Esophagus muscularis mucosa (tissue), 4 donors: Measurements from ENCODE around the gene NELFA. TPM values are rescaled to one million over a fixed set of nuclear protein-coding genes. Genes with fewer than 3 reads are reported as not detected.

Experiments
- DNase-seq: peaks from one replicate; pipeline ENCODE4 v3.0.0-alpha.2; 2017; ENCODE audit errors: extremely low spot score
- H3K27ac ChIP-seq, 4 donors: fragments of 200-600 bp; sonication (generic); replicated peaks in 1 of 4; 1 replicate in 3 of 4; 2 replicates in 1 of 4; pipeline ENCODE4 v1.5.1; 2016 to 2019; ENCODE audit warnings: mild to moderate bottlenecking in 1 of 4
- H3K27me3 ChIP-seq, 4 donors: fragments of 200-600 bp; sonication (generic); one replicate each; pipeline versions ENCODE4 v1.5.1 to v1.6.0; 2016 to 2019
- H3K36me3 ChIP-seq, 4 donors: fragments of 200-600 bp; sonication (generic); one replicate each; pipeline ENCODE4 v1.5.1; 2016 to 2019
- H3K4me1 ChIP-seq, 4 donors: fragments of 200-600 bp; sonication (generic); one replicate each; pipeline ENCODE4 v1.5.1; 2016 to 2019
- H3K4me3 ChIP-seq, 4 donors: fragments of 200-600 bp; sonication (generic); 1 replicate in 2 of 4; 2 replicates in 2 of 4; pipeline ENCODE4 v1.5.1; 2016 to 2019; ENCODE audit warnings: mild to moderate bottlenecking in 4 of 4, moderate library complexity in 1 of 4
- H3K9me3 ChIP-seq, 4 donors: fragments of 200-600 bp; sonication (generic); 1 replicate in 3 of 4; 2 replicates in 1 of 4; pipeline ENCODE4 v1.5.1; 2016 to 2019
- EP300 ChIP-seq: sonication (generic); formaldehyde crosslinking; IDR thresholded peaks from one replicate; pipeline ENCODE4 v1.6.1; 2017; ENCODE audit warnings: antibody characterized with exemption
- POLR2A ChIP-seq: fragments of 450-650 bp; IDR thresholded peaks from one replicate; pipeline ENCODE4 v1.6.1; 2017; ENCODE audit warnings: antibody characterized with exemption, moderate library complexity, mild to moderate bottlenecking, low read depth
- POLR2AphosphoS5 ChIP-seq, 2 donors: sonication (generic); formaldehyde crosslinking; IDR thresholded peaks; one replicate each; pipeline ENCODE4 v1.6.1; 2017; ENCODE audit warnings: antibody characterized with exemption in 2 of 2
- WGBS: methylation state at CpG from one replicate; pipeline ENCODE4 v1.1.5; 2018; 5-methylcytosine and 5-hydroxymethylcytosine counted together
- intact Hi-C: fragments of 100-400 bp; cut with DNase I; formaldehyde crosslinking; loops from one replicate; pipeline ENCODE4 v1.15.1; 2023
- total RNA-seq, 4 donors: library from RNA; depleted of rRNA; stranded (reverse); fragments of >200 nt; gene quantifications; one replicate each; pipeline versions ENCODE4 v1.1.0 to v1.2.1, GENCODE V29; 2016
- TF ChIP-seq, protein P1 (sequence below), 3 experiments: fragments of 200-600 bp in 2 of 3; fragments of 450-650 bp in 1 of 3; sonication (generic) in 2 of 3; IDR thresholded peaks; one replicate each; pipeline ENCODE4 v1.5.1; 2017 to 2019; ENCODE audit warnings: antibody characterized with exemption in 3 of 3, mild to moderate bottlenecking in 2 of 3, moderate library complexity in 1 of 3

The NELFA gene
- total RNA-seq, 4 donors from 2014 or later: 15.4 to 23.7 (median 18.7) TPM

DNA sequence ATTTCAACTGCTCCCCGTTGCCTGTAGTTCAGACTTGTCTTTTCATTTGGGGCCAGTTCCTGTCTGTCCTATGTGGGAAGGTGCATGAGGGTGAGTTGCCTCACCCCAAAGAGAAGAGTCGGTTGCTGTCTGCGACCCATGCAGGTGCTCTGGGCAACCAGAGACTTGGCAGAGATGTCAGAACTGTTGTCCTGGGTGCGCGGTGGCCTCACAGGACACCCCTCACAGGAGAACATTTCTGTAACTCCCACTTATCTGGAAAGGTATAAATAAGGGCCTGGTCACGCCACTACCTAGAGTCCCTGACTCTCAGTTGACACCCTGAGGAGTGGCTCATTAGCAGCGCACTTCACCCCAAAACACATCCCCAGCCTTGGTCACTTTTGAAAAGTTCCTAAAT lies 40.6 kb upstream of the NELFA start:
- no peak overlapping the region for H3K27ac ChIP-seq
- 86% methylated on average over 7 of the region's 7 CpGs for WGBS
- no peak for TF ChIP-seq EP300
- TF ChIP-seq POLR2A: no peak
- H3K9me3 ChIP-seq: no peaks in the 10 kb centered on the region
- no peak overlapping the region for H3K4me3 ChIP-seq
- H3K27me3 ChIP-seq: peaks cover 0 to 84% (median 10%) of the 10 kb centered on the region in 4 donors
- intact Hi-C loops: no loop called here
- no peak for DNase-seq
- H3K4me1 ChIP-seq: peaks cover 0 to 7% (median 2%) of the 10 kb centered on the region in 4 donors
- no peaks in the 10 kb centered on the region for H3K36me3 ChIP-seq

DNA sequence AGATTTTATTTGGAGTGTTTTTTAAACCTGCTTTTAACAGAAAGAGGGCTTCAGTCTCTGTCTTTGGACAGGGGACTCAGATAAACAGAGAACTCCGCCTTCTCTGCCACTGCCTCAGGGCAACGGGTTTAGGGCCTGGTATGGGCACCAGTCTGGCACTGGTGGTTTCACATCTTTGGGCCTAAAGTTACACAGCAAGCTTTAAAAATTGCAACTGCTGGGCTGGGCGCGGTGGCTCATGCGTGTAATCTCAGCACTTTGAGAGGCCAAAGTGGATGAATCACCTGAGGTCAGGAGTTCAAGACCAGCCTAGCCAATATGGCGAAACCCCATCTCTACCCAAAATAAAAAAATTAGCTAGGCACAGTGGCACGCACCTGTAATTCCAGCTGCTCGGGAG lies 40.1 kb upstream of the NELFA start:
- TF ChIP-seq, protein P1, sequence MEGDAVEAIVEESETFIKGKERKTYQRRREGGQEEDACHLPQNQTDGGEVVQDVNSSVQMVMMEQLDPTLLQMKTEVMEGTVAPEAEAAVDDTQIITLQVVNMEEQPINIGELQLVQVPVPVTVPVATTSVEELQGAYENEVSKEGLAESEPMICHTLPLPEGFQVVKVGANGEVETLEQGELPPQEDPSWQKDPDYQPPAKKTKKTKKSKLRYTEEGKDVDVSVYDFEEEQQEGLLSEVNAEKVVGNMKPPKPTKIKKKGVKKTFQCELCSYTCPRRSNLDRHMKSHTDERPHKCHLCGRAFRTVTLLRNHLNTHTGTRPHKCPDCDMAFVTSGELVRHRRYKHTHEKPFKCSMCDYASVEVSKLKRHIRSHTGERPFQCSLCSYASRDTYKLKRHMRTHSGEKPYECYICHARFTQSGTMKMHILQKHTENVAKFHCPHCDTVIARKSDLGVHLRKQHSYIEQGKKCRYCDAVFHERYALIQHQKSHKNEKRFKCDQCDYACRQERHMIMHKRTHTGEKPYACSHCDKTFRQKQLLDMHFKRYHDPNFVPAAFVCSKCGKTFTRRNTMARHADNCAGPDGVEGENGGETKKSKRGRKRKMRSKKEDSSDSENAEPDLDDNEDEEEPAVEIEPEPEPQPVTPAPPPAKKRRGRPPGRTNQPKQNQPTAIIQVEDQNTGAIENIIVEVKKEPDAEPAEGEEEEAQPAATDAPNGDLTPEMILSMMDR (IDR thresholded peaks at IDR 0.05): no peak
- TF ChIP-seq EP300: no peak
- TF ChIP-seq POLR2A: no peak
- WGBS: 95% methylated on average over 6 of the region's 8 CpGs
- H3K27me3 ChIP-seq: peaks cover 0 to 84% (median 8%) of the 10 kb centered on the region in 4 donors
- intact Hi-C loops: no loop called here
- peaks cover 0 to 7% (median 2%) of the 10 kb centered on the region in 4 donors for H3K4me1 ChIP-seq
- no peaks in the 10 kb centered on the region for H3K36me3 ChIP-seq
- no peak overlapping the region for H3K27ac ChIP-seq
- no peaks in the 10 kb centered on the region for H3K9me3 ChIP-seq
- no peak overlapping the region for H3K4me3 ChIP-seq
- DNase-seq: no peak

DNA sequence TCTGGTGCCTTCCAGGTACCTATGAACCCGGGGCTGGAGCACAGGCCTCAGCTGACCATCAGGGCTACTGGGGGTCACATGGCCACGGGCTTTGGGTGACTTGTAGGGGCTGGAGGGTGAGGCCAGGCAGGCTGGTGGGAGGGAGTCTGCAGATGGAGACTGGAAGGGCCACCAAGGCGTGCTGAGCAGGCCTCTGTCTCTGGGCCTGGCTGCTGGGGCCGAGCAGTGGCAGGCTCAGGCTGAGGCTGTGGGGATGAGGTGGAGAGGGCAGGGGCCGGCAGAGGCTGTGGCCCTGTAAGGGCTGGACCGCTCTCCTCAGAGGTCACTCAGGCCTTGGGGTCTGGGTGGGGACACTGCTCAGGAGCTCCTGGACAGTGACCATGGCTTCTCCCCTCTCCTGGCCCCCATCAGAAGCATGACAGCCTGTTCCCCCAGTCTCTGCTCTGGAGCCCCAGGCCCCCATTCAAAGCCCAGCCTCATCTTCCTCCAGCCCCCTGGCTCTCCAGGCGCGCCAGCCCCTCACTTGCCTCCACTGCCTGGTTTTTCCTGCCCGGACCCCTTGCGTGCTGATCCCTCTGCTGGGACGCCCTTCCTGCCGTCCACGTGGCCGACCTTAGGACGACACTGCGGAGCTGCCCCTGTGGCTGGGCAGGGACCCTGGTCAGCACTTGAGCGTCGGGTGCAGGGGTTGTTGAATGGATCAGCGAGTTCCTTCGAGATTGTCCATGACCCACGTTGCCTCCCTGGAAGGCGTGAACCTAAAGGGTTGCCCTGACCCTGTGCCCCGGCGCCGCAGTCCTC lies 39.2 kb upstream of the NELFA start:
- Histone ChIP-seq H3K4me1 (peaks cover 0 to 7% (median 2%) of the 10 kb centered on the region in 4 donors), H3K9me3 (no peaks in the 10 kb centered on the region), H3K27ac (no peak overlapping the region), H3K27me3 (peaks cover 0 to 85% (median 7%) of the 10 kb centered on the region in 4 donors), H3K36me3 (no peaks in the 10 kb centered on the region), H3K4me3 (no peak overlapping the region)
- no peak for TF ChIP-seq EP300
- no peak for TF ChIP-seq POLR2AphosphoS5 (IDR thresholded peaks at IDR 0.05)
- no peak for TF ChIP-seq POLR2A
- TF ChIP-seq, protein P1 (IDR thresholded peaks at IDR 0.05): no peak
- DNase-seq: no peak
- intact Hi-C loops: no loop called here
- WGBS: 83% methylated on average over 19 of the region's 25 CpGs

DNA sequence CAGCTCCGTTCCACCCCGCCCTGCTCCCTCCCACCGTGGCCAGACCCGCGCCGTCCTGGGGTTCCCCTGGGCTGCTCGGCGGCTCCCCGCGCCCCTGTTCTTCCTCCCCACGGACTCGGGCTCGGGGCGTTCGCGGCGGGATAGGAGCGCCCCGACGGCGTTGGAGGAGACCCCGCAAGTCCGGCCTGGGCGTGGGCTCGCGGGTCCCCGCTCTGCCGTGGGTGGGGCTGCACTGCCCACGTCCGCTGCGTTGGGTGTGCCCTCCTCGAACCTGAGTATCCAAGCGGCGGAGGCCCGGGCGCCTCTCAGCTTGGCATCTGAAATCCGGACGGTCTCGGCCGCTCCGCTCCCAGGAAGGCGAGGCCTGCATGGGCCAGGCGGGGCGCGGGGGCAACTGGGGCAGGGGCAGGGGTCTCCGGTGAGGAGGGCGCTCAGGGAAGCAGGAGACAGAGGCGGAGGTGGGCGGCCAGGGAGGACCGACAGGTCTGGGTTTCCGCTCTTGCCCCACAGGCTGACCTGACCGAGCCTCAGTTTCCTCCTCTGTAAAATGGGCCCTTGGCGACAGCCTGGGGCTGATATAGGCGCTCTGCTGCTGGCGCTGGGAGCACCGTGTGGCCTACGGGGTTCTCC lies 38.4 kb upstream of the NELFA start:
- DNase-seq: no peak
- H3K27me3 ChIP-seq: peaks cover 0 to 86% (median 11%) of the 10 kb centered on the region in 4 donors

More for the DNA sequence above, 38.4 kb upstream of the NELFA start:
- peaks cover 0 to 14% (median 9%) of the 10 kb centered on the region in 4 donors for H3K4me1 ChIP-seq
- H3K27ac ChIP-seq: no peak overlapping the region
- H3K9me3 ChIP-seq: no peaks in the 10 kb centered on the region
- H3K4me3 ChIP-seq: no peak overlapping the region
- no peaks in the 10 kb centered on the region for H3K36me3 ChIP-seq
- intact Hi-C loops: no loop called here
- TF ChIP-seq EP300 (no peak), POLR2A (no peak), POLR2AphosphoS5 (IDR thresholded peaks at IDR 0.05) (no peak)
- TF ChIP-seq, protein P1 (IDR thresholded peaks at IDR 0.05): no peak
- WGBS: 84% methylated on average over 7 of the region's 57 CpGs
